OCI-M2 (cell line): ENCODE results near the gene DCBLD2.

Experiments
- DNase-seq: peaks from one replicate; lab custom pipeline; 2025; ENCODE audit not compliant: unreplicated experiment; lab: John Stamatoyannopoulos, UW

DCBLD2 gene

GRCh38 chr3:98793971-98794370, 107.5 kb downstream of the DCBLD2 start:
- no peak for DNase-seq

- no peak for DNase-seq
Observed at GRCh38 chr3:98791341-98792325, 109.9 kb downstream of the DCBLD2 start.

- no peak for DNase-seq
Observed at GRCh38 chr3:98788651-98789050, 112.8 kb downstream of the DCBLD2 start.

- no peak for DNase-seq
Observed at GRCh38 chr3:98787181-98787580, 114.3 kb downstream of the DCBLD2 start.

GRCh38 chr3:98786364-98787006, 115.0 kb downstream of the DCBLD2 start:
- no peak for DNase-seq

- no peak for DNase-seq
Observed at GRCh38 chr3:98784666-98785600, 116.6 kb downstream of the DCBLD2 start.

- no peak for DNase-seq
Observed at GRCh38 chr3:98784042-98784441, 117.5 kb downstream of the DCBLD2 start.

- DNase-seq, result no peak
Observed at GRCh38 chr3:98782824-98783500, 118.5 kb downstream of the DCBLD2 start.

- no peak for DNase-seq
Observed at GRCh38 chr3:98780343-98780742, 121.2 kb downstream of the DCBLD2 start.

- no peak for DNase-seq
Observed at GRCh38 chr3:98779541-98780335, 121.8 kb downstream of the DCBLD2 start.

GRCh38 chr3:98778852-98779413, 122.6 kb downstream of the DCBLD2 start:
- no peak for DNase-seq

GRCh38 chr3:98778383-98778782, 123.1 kb downstream of the DCBLD2 start:
- no peak for DNase-seq

- DNase-seq, result no peak
Observed at GRCh38 chr3:98777801-98778220, 123.7 kb downstream of the DCBLD2 start.

- no peak for DNase-seq
Observed at GRCh38 chr3:98777286-98777685, 124.2 kb downstream of the DCBLD2 start.

GRCh38 chr3:98776140-98776493, 125.4 kb downstream of the DCBLD2 start:
- DNase-seq, result no peak

- DNase-seq, result no peak
Observed at GRCh38 chr3:98775459-98776139, 125.9 kb downstream of the DCBLD2 start.

GRCh38 chr3:98772022-98772421, 129.5 kb downstream of the DCBLD2 start:
- DNase-seq, result no peak

GRCh38 chr3:98770261-98771039, 131.0 kb downstream of the DCBLD2 start:
- no peak for DNase-seq
